ENCODE data around the gene DHRS9.

DNA sequence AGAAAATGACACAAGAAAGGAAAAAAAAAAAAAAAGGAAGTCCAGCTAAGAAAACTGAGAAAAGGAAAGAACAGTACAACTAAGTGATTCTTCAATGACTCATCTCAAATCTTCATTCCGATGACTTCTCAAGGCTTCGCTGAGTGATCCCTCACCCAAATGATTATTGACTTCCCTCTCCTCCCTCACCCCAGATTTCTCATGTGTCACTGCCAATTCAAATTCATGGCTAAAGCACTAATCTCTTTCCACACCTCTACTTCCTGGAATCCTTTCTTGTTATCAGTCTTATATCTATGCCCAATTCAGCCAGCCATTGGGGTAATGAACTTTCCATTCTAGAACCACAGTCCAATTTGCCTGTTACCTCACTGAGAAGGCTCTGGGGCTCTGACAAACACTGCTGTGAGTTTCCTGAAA lies 31.0 kb upstream of the DHRS9 start:
- TF ChIP-seq EZH2phosphoT487 (IDR thresholded peaks at IDR 0.05; ENCODE audit: insufficient read depth, low read depth) (no peak), EZH2 (IDR thresholded peaks at IDR 0.05; ENCODE audit: insufficient read depth, poor library complexity, severe bottlenecking) (no peak)
